ENCODE measurements around the gene NTM.

NTM gene

DNA sequence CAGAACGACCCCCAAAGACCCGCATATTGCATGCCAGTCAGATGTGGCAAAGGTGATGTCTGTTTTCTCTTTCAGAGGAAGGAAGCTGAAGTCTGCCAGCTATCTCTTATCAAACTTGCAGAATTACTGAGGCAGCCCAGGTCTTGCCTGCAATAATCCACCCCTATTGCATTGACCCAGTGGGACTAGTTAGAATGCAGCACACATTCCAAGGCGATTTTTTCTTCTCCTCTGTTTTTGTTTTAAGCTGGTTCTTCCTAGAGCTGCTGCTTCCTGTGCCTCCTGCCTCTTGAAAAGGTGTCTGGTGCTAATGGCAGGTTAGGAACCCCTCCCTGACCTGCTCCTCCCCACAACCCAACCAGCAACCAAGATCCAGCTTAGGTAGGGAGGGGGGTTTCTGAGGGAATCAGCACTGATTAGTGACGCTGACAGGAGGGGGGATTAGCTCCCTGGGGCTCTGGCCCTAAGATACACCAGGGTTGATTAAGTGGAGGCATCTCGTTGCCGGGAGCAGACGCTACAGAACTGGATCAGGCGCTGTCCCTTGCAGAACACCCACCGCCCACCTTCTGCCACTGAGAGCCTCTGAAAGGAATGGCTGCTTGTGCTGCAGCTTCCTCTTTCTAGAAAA lies 2.8 kb downstream of the NTM start:
- FAIRE-seq, result no peak

- no peak for FAIRE-seq
Observed at GRCh38 chr11:131373756-131374155, 3.3 kb downstream of the NTM start.

DNA sequence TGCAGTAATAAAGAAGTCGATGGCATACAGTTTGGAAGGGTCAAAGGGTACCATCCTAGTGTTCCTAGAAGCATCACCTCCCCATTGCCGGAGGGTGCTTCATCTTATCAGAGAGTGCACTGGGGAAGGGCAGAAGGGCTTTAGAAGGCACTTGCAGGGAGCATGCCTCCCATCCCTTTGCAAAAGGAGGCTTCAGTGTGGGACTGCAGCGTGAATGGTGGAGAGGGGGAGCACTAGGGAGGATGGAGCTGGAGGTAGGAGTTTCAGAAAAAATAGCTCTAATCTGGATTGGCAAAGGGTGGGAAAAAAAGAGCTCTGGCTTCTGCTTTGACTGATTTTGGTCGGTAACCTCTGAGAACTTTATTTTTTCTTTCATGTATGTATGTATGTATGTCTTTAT lies 5.0 kb downstream of the NTM start:
- no peak for FAIRE-seq

DNA sequence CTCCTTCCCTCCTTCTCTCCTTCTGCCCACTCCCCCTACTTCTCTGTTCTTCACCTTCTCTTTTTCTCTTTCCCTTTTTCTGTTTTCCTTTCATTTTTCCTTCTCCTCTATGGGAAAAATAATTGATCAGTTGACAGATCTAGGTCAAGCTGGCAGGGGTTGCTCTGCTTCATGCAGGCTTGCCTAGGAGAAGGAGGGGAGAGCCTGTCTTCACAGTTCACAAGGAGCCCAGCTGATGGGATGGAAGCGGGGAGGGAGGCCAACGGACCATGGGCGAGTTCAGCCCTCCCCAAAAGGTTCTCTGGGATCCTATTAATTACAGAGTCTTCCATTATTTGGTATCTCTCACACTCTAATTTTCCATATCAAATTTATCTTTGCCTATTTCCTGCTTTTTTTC lies 5.5 kb downstream of the NTM start:
- no peak for FAIRE-seq

DNA sequence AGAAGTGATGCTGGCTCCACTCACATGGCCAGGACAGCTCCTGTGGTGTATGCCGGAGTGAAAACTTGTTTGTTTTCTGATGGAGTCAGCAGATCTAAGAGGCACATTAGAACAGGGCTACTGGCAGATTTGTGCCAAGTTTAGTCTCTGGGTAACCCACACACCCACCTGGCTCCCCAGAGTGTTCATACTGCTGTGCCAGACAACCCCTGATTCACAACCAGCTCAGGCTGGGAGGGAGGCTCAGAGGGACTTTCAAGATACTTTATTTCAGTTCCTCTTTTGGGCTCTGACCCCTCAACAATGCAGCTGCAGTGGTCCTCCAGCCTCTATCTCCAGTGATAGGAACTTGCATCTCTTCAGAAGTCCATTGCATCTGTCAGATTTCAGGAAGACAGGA lies 8.5 kb downstream of the NTM start:
- FAIRE-seq, result no peak

DNA sequence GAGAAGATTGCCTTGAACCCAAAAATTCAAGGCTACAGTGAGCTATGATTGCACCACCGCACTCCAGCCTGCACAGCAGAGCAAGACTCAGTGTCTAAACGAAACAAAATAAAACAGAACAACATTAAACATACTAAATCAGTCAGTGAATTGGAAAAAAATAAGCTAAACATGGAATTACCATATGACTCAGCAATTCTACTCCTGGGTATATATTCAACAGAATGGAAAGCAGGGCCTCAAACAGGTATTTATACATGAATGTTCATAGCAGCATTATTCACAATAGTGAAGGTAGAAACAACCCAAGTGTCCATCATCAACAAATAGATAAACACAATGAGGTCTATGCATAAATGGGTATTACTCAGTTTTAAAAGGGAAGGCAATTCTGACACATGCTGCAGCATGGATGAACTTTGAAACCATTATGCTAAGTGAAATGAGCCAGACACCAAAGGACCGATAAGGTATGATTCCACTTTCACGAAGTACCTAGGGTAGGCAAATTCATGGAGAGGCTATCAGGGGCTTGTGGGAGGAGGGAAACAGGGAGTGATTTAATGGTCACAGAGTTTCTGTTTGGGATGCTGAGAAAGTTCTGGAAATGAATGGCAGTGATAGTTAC lies 15.5 kb downstream of the NTM start:
- FAIRE-seq, result no peak

DNA sequence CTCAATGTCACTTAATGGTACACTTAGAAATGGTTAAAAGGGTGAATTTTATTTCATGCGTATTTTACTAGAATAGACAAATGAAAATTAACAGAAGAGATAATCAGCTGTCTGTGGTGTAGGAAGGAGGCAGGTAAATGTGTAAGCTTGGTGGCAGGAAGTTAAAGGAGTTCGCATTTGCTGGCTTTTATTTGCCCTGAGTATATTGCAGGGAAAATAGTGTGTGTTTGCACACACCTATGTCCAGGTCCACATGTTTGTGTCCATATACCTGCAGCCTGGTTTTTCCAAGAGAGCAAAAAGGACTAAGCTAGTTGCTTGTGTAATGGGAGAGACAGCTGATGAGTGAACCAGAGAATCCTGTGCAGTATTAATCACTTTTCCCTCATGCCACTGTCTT lies 16.0 kb downstream of the NTM start:
- no peak for FAIRE-seq

DNA sequence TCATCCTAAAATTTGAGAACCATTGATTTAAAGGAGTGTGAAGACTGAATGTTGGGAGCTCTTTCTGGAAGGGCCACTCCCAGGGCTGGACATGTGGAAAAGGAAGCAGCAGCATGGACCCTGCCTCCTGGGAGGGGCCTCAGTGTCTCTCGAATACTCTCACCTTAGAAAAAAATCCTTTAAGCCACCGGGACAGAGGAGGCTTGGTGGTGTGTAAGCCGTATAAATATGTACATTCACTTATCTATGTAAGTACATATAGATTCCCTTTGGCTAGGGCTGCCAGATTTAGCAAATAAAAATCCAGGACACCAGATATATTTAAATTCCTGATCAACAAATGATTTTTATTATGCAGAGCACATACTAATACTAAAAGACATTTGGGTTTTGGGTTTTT lies 17.6 kb downstream of the NTM start:
- no peak for FAIRE-seq

GRCh38 chr11:131389582-131389981 lies 19.2 kb downstream of the NTM start:
- FAIRE-seq, result no peak

- no peak for FAIRE-seq
Observed at GRCh38 chr11:131391176-131391575, 20.8 kb downstream of the NTM start.

DNA sequence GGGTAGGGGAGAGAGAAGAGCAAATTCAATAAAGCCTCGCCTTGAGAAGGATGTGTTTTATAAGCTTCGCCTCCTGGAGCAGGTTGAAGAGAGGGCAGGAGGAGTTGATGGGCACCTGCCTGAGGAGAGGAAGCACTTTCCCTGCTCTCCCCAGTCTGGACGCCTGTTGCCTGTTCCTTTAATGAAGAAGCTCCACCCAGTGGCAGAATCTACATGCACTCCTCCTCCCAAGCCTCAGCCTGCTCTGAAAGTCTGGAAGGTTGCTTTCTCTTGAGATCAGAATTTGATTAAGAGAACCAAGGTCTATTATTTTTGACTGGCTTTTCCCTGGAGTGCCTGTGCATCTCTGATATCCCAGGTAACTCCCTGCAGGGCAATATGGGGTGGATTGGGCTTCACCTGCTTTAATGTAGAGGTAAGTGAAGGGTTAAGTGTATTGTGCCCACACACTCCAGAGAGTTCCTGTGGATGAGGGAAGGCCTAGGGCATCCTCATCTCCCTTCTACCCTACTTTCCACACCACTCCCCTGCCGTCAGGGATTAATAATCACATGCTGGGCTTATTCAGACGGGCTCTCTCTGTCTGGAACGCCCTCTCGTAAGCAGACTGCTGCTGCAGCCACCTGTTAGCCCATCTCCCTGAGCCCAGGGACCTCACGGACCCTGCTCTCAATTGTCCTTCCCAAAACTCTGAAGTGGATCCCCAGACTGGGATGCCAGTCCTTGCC lies 22.3 kb downstream of the NTM start:
- no peak for FAIRE-seq

GRCh38 chr11:131393691-131394090 lies 23.3 kb downstream of the NTM start:
- FAIRE-seq, result no peak

GRCh38 chr11:131397675-131398074 lies 27.3 kb downstream of the NTM start:
- no peak for FAIRE-seq

GRCh38 chr11:131402040-131402439 lies 31.6 kb downstream of the NTM start:
- no peak for FAIRE-seq

DNA sequence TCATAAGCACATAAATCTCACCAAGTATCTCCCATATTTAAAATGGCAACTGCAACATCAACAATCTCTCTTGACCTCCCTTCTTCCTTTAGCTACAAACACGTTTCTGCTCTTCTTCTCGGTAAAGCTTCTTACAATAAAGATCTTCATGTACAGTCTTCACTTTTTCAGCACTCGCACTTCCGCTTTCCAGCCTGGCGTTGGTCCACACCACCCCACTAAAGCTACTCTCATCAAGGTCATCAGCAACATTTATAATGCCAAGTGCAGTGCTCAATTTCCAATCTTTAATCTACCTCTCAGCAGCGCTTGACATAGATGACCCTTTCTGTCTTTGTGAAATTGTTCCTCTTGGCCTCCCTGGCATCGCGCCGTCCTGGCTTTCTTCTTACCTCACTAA lies 33.6 kb downstream of the NTM start:
- FAIRE-seq, result no peak

GRCh38 chr11:131408025-131408640 lies 37.7 kb downstream of the NTM start:
- FAIRE-seq, result no peak

GRCh38 chr11:131409345-131409744 lies 38.9 kb downstream of the NTM start:
- no peak for FAIRE-seq

- no peak for FAIRE-seq
Observed at GRCh38 chr11:131411636-131412035, 41.2 kb downstream of the NTM start.

- FAIRE-seq, result no peak
Observed at GRCh38 chr11:131412061-131412460, 41.6 kb downstream of the NTM start.

DNA sequence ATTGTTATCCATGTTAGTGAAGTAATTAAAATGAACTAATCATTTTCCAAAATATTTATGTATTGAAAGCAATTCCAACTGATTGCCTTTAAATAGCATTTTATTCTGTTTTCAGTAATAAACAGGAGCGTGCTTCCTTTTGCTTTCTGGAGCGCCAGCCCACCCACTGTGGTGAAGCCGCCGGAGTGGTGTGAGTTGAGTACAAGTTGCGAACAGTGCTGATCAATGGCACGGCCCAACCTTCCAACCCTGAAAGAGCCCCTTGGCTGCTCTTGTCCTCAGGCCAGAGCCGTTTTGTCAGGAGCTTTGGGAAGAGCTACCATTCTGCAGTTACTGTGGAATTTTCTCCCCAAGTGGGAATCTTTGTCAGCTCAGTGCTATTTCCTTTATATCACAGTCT lies 42.8 kb downstream of the NTM start:
- no peak for FAIRE-seq

DNA sequence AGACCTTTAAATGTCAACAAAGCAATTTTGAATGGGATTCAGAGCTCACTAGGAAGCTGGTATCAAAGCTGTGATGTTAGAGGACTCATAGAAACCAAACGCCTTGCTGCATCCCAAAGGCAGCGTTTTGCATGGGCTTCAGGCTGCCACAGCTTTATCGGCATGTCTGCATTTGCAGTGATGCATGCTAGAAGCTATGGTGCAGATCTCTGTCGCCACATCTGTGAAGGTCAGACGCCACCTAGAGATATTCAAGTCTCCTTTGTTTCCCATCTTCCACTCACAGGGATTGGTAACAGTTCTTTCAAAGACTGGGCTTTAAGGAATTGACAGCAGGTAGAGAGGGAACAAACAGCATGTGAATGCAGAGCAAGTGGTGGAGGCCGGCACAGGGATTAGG lies 47.8 kb downstream of the NTM start:
- FAIRE-seq, result no peak

DNA sequence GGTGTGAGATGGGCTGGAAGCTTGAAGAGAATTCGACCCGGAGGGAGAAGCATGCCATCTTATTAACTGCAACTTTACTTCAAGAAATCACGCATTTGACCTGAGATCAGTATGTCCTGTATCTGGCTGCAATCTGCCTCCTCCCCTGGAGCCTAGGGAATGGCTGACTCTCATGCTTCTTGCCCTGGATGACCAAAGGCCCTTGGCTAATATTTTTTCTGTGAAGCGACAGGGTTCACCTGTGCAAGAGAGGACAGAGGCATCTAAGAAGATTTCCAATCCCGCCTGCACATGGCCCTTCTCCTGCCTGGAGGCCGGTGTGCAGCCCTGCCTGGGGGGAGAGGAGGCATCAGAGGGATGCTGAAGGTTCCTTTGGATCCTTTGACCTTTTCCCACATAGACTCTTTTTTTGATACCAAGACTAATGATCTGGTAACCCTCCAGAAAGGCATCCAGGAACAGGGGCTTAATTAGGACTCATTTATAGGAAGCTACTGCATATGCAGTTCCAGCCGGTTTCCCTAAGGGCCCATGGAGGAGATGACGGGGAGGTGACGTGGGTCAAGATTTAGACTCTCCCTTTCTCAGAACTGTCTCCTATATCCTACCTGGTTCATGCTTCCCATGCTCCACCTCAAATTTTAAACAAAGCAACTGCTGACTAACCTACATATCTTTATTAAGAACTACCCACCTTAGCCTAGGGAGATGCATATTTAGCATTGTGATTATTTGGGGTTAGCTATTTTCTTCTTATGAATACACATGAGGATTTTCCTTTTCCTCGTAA lies 50.8 kb downstream of the NTM start:
- no peak for FAIRE-seq

GRCh38 chr11:131422029-131422428 lies 51.6 kb downstream of the NTM start:
- no peak for FAIRE-seq
